Measurements from ENCODE around the gene SYNPO2L.
"Not testable (repeated sequence)": the region's sequence is repeated elsewhere in the genome, so short reads cannot be mapped to it uniquely, and the experiment has no call there.

Gene SYNPO2L

GRCh38 chr10:73655990-73656298 lies at the start of gene SYNPO2L:
Gene SYNPO2L (minus strand): TSS chr10:73656029. CDS start chr10:73655922, 107 bp downstream.
- Mint-ChIP-seq H3K27ac (no peak within 1 kb of the TSS), H3K9me3 (no peaks in the 10 kb centered on the region), H3K4me3 (no peak within 1 kb of the TSS), H3K27me3 (ENCODE audit: low read depth) (no peaks in the 10 kb centered on the region), H3K4me1 (ENCODE audit: low read depth) (peaks cover 3% of the 10 kb centered on the region), H3K36me3 (ENCODE audit: low read depth) (no peaks in the 10 kb centered on the region)
- DNase-seq (ENCODE audit: low spot score) = no peak

- not testable (repeated sequence) for H3K9me3 Mint-ChIP-seq, H3K4me3 Mint-ChIP-seq
- peaks cover 22% of the 10 kb centered on the region for H3K36me3 Mint-ChIP-seq (ENCODE audit: low read depth)
Measured at GRCh38 chr10:73703924-73704323, 48.1 kb upstream of the SYNPO2L start.

GRCh38 chr10:73698819-73699218 lies 43.0 kb upstream of the SYNPO2L start:
- not testable (repeated sequence) for H3K9me3 Mint-ChIP-seq

More at GRCh38 chr10:73703924-73704323, 48.1 kb upstream of the SYNPO2L start:
- DNase-seq (ENCODE audit: low spot score); H3K27ac Mint-ChIP-seq; H3K4me1 Mint-ChIP-seq (ENCODE audit: low read depth); H3K27me3 Mint-ChIP-seq (ENCODE audit: low read depth): not testable (repeated sequence)

GRCh38 chr10:73697675-73698159 lies 41.9 kb upstream of the SYNPO2L start, which contains the start of gene AGAP5:
Gene AGAP5 (minus strand): TSS chr10:73698109. CDS start chr10:73697755, 354 bp downstream.
- not testable (repeated sequence) for H3K27ac Mint-ChIP-seq; H3K9me3 Mint-ChIP-seq; H3K4me1 Mint-ChIP-seq (ENCODE audit: low read depth); H3K4me3 Mint-ChIP-seq; H3K27me3 Mint-ChIP-seq (ENCODE audit: low read depth); DNase-seq (ENCODE audit: low spot score)
- H3K36me3 Mint-ChIP-seq (ENCODE audit: low read depth) = peaks cover 12% of the 10 kb centered on the region

More at GRCh38 chr10:73698819-73699218, 43.0 kb upstream of the SYNPO2L start:
- H3K36me3 Mint-ChIP-seq (ENCODE audit: low read depth) = peaks cover 15% of the 10 kb centered on the region
- not testable (repeated sequence) for H3K27me3 Mint-ChIP-seq (ENCODE audit: low read depth); H3K4me3 Mint-ChIP-seq; H3K4me1 Mint-ChIP-seq (ENCODE audit: low read depth); DNase-seq (ENCODE audit: low spot score); H3K27ac Mint-ChIP-seq

GRCh38 chr10:73695302-73695701 lies 39.5 kb upstream of the SYNPO2L start:
- not testable (repeated sequence) for H3K4me1 Mint-ChIP-seq (ENCODE audit: low read depth); DNase-seq (ENCODE audit: low spot score); H3K9me3 Mint-ChIP-seq; H3K27ac Mint-ChIP-seq; H3K4me3 Mint-ChIP-seq; H3K27me3 Mint-ChIP-seq (ENCODE audit: low read depth); H3K36me3 Mint-ChIP-seq (ENCODE audit: low read depth)

- not testable (repeated sequence) for H3K27ac Mint-ChIP-seq; H3K4me1 Mint-ChIP-seq (ENCODE audit: low read depth); H3K9me3 Mint-ChIP-seq; H3K27me3 Mint-ChIP-seq (ENCODE audit: low read depth); DNase-seq (ENCODE audit: low spot score); H3K36me3 Mint-ChIP-seq (ENCODE audit: low read depth); H3K4me3 Mint-ChIP-seq
Measured at GRCh38 chr10:73690755-73691154, 34.9 kb upstream of the SYNPO2L start.

GRCh38 chr10:73689596-73689995 lies 33.8 kb upstream of the SYNPO2L start:
- not testable (repeated sequence) for H3K36me3 Mint-ChIP-seq (ENCODE audit: low read depth); H3K4me3 Mint-ChIP-seq; DNase-seq (ENCODE audit: low spot score); H3K9me3 Mint-ChIP-seq; H3K27ac Mint-ChIP-seq; H3K4me1 Mint-ChIP-seq (ENCODE audit: low read depth); H3K27me3 Mint-ChIP-seq (ENCODE audit: low read depth)

GRCh38 chr10:73687641-73688040 lies 31.8 kb upstream of the SYNPO2L start:
- H3K27me3 Mint-ChIP-seq (ENCODE audit: low read depth); H3K4me3 Mint-ChIP-seq; H3K36me3 Mint-ChIP-seq (ENCODE audit: low read depth); H3K27ac Mint-ChIP-seq; H3K4me1 Mint-ChIP-seq (ENCODE audit: low read depth); H3K9me3 Mint-ChIP-seq; DNase-seq (ENCODE audit: low spot score): not testable (repeated sequence)

GRCh38 chr10:73674546-73674945 lies 18.7 kb upstream of the SYNPO2L start:
- H3K36me3 Mint-ChIP-seq (ENCODE audit: low read depth); H3K27me3 Mint-ChIP-seq (ENCODE audit: low read depth); H3K4me1 Mint-ChIP-seq (ENCODE audit: low read depth); H3K27ac Mint-ChIP-seq; DNase-seq (ENCODE audit: low spot score); H3K4me3 Mint-ChIP-seq; H3K9me3 Mint-ChIP-seq: not testable (repeated sequence)

GRCh38 chr10:73668378-73668777 lies 12.5 kb upstream of the SYNPO2L start:
- H3K4me3 Mint-ChIP-seq; H3K4me1 Mint-ChIP-seq (ENCODE audit: low read depth); H3K9me3 Mint-ChIP-seq; H3K27me3 Mint-ChIP-seq (ENCODE audit: low read depth); H3K36me3 Mint-ChIP-seq (ENCODE audit: low read depth); DNase-seq (ENCODE audit: low spot score); H3K27ac Mint-ChIP-seq: not testable (repeated sequence)

- H3K27me3 Mint-ChIP-seq (ENCODE audit: low read depth); H3K4me3 Mint-ChIP-seq; H3K9me3 Mint-ChIP-seq; H3K4me1 Mint-ChIP-seq (ENCODE audit: low read depth); H3K36me3 Mint-ChIP-seq (ENCODE audit: low read depth); H3K27ac Mint-ChIP-seq; DNase-seq (ENCODE audit: low spot score): not testable (repeated sequence)
Measured at GRCh38 chr10:73666153-73666809, 10.5 kb upstream of the SYNPO2L start.

- not testable (repeated sequence) for H3K9me3 Mint-ChIP-seq; H3K36me3 Mint-ChIP-seq (ENCODE audit: low read depth); H3K4me3 Mint-ChIP-seq; DNase-seq (ENCODE audit: low spot score); H3K27ac Mint-ChIP-seq; H3K4me1 Mint-ChIP-seq (ENCODE audit: low read depth); H3K27me3 Mint-ChIP-seq (ENCODE audit: low read depth)
Measured at GRCh38 chr10:73665581-73665980, 9.8 kb upstream of the SYNPO2L start.

- not testable (repeated sequence) for H3K4me3 Mint-ChIP-seq; H3K36me3 Mint-ChIP-seq (ENCODE audit: low read depth); H3K27me3 Mint-ChIP-seq (ENCODE audit: low read depth); H3K9me3 Mint-ChIP-seq; H3K27ac Mint-ChIP-seq; DNase-seq (ENCODE audit: low spot score); H3K4me1 Mint-ChIP-seq (ENCODE audit: low read depth)
Measured at GRCh38 chr10:73664156-73665040, 8.6 kb upstream of the SYNPO2L start.

GRCh38 chr10:73663621-73664020 lies 7.8 kb upstream of the SYNPO2L start:
- H3K9me3 Mint-ChIP-seq; H3K4me3 Mint-ChIP-seq; H3K27ac Mint-ChIP-seq; DNase-seq (ENCODE audit: low spot score); H3K27me3 Mint-ChIP-seq (ENCODE audit: low read depth); H3K4me1 Mint-ChIP-seq (ENCODE audit: low read depth); H3K36me3 Mint-ChIP-seq (ENCODE audit: low read depth): not testable (repeated sequence)

Measured in T-helper 2 cell treated with Interferon-gamma antibody and Interleukin-4, amounts not matched to agents 5 μg/mL and 100 μg/mL, for 36 hours (primary cell).